Bronchial epithelial cell (primary cell): ENCODE measurements around the gene ALS2CL. TPM values are rescaled to one million over a fixed set of nuclear protein-coding genes. Genes with fewer than 3 reads are reported as not detected.

Experiments
- DNase-seq: peaks from one replicate; pipeline ENCODE4 v3.0.0-alpha.2; 2010; ENCODE audit warnings: low read depth
- FAIRE-seq: peaks from 2 replicates; lab custom pipeline; 2011; peaks lifted over from hg19 to GRCh38; lab: Jason Lieb, UNC
- H3K27me3 ChIP-seq: 2 replicates; pipeline ENCODE4 v1.5.1; 2011; ENCODE audit warnings: low read length; ENCODE audit not compliant: control insufficient read depth, insufficient read depth
- H3K36me3 ChIP-seq: 2 replicates; pipeline ENCODE4 v1.5.1; 2011; ENCODE audit warnings: low read length; ENCODE audit not compliant: control insufficient read depth, insufficient read depth
- H3K4me3 ChIP-seq: 2 replicates; pipeline ENCODE4 v1.5.1; 2011; ENCODE audit warnings: mild to moderate bottlenecking, low read depth, low read length, control low read depth
- total RNA-seq: library from RNA; depleted of rRNA; stranded (reverse); fragments of >200 nt; gene quantifications from 2 replicates; pipeline ENCODE4 v1.2.1, GENCODE V29; 2014
- TF ChIP-seq, protein P1 (sequence below): IDR thresholded peaks from 2 replicates; pipeline ENCODE4 v1.5.1; 2011; ENCODE audit warnings: mild to moderate bottlenecking, moderate library complexity, low read length, control low read depth, inconsistent platforms; ENCODE audit not compliant: insufficient read depth, severe bottlenecking

The ALS2CL gene
- total RNA-seq, 1 donor from 2014 or later: 163 TPM

DNA sequence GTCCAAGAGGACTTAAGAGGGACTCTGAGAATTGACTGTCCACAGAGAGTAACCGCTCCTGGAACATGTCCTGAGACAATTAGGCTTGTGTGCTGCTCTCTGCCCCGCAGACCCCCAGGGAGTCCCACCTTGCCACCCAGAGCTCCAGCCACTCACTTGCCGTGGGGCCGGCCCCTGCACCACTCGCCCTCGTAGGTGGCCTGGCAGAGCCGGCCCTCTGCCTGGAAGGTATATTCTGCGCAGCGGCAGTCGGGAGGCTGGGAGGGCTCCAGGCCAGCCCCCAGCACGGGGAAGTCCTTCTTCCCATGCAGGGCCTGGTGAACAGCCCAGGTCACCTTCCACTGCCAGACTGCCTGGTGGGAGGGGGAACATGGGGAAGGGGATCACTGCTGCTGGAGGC is 10.5 kb downstream of the ALS2CL start:
- TF ChIP-seq, protein P1, sequence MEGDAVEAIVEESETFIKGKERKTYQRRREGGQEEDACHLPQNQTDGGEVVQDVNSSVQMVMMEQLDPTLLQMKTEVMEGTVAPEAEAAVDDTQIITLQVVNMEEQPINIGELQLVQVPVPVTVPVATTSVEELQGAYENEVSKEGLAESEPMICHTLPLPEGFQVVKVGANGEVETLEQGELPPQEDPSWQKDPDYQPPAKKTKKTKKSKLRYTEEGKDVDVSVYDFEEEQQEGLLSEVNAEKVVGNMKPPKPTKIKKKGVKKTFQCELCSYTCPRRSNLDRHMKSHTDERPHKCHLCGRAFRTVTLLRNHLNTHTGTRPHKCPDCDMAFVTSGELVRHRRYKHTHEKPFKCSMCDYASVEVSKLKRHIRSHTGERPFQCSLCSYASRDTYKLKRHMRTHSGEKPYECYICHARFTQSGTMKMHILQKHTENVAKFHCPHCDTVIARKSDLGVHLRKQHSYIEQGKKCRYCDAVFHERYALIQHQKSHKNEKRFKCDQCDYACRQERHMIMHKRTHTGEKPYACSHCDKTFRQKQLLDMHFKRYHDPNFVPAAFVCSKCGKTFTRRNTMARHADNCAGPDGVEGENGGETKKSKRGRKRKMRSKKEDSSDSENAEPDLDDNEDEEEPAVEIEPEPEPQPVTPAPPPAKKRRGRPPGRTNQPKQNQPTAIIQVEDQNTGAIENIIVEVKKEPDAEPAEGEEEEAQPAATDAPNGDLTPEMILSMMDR: no peak
- Histone ChIP-seq H3K27me3 (no peaks in the 10 kb centered on the region), H3K36me3 (peaks cover 90% of the 10 kb centered on the region), H3K4me3 (no peak overlapping the region)
- FAIRE-seq (no peak), DNase-seq (no peak)

GRCh38 chr3:46681856-46682540 is 11.5 kb downstream of the ALS2CL start:
- DNase-seq: no peak
- FAIRE-seq: no peak
- H3K4me3 ChIP-seq: no peak overlapping the region
- peaks cover 88% of the 10 kb centered on the region for H3K36me3 ChIP-seq
- TF ChIP-seq, protein P1: no peak
- no peaks in the 10 kb centered on the region for H3K27me3 ChIP-seq

DNA sequence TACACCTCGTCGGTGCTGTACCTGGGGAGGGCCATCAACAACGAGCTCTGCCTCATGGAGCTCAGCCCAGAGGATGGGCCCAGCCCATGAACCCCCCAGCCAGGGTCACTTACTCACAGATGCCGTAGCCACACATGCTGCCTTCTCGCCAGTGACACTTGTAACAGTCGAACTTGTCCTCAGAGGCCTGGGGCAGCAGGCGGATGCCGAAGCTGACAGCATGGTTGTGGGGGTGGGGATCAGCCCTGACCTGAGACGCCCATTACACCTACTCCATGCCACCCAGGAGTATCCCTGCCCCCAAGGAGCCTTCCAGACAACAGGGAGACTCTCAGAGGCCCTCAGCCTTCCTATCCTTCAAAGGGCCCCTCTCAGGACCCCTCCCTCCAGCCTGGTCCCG is 12.1 kb downstream of the ALS2CL start:
- peaks cover 88% of the 10 kb centered on the region for H3K36me3 ChIP-seq

GRCh38 chr3:46680298-46680826 is 13.1 kb downstream of the ALS2CL start:
- TF ChIP-seq, protein P1: no peak
- no peak overlapping the region for H3K4me3 ChIP-seq
- FAIRE-seq (no peak), DNase-seq (no peak)
- H3K27me3 ChIP-seq: no peaks in the 10 kb centered on the region
- H3K36me3 ChIP-seq: peaks cover 88% of the 10 kb centered on the region

More for the DNA sequence above, 12.1 kb downstream of the ALS2CL start:
- Histone ChIP-seq H3K4me3 (no peak overlapping the region), H3K27me3 (no peaks in the 10 kb centered on the region)
- DNase-seq (no peak), FAIRE-seq (peak; percentile 89)
- TF ChIP-seq, protein P1: no peak

GRCh38 chr3:46679681-46680080 is 13.8 kb downstream of the ALS2CL start:
- TF ChIP-seq, protein P1: no peak
- DNase-seq (no peak), FAIRE-seq (no peak)
- Histone ChIP-seq H3K4me3 (no peak overlapping the region), H3K27me3 (no peaks in the 10 kb centered on the region), H3K36me3 (peaks cover 88% of the 10 kb centered on the region)
